Neural progenitor cell (in vitro differentiated cells): ENCODE results near the gene PRG3. TPM values are rescaled to one million over a fixed set of nuclear protein-coding genes. Genes with fewer than 3 reads are reported as not detected.

Experiments
- DNase-seq: peaks from one replicate; pipeline ENCODE4 v3.0.0-alpha.2; 2016; ENCODE audit warnings: low spot score
- H2AFZ ChIP-seq: fragments of 200-600 bp; sonication (generic); replicated peaks from 2 replicates; pipeline ENCODE4 v1.6.1; 2016; ENCODE audit warnings: antibody characterized with exemption
- H3F3A ChIP-seq: fragments of 200-600 bp; sonication (generic); 2 replicates; pipeline ENCODE4 v1.6.1; 2016; ENCODE audit warnings: antibody characterized with exemption, low read depth
- H3K27ac ChIP-seq: fragments of 200-600 bp; sonication (generic); 2 replicates; pipeline ENCODE4 v1.5.1; 2016; ENCODE audit warnings: mild to moderate bottlenecking
- H3K27me3 ChIP-seq: fragments of 200-600 bp; sonication (generic); 2 replicates; pipeline ENCODE4 v1.6.1; 2016; ENCODE audit warnings: mild to moderate bottlenecking, moderate library complexity
- H3K36me3 ChIP-seq: fragments of 200-600 bp; sonication (generic); 2 replicates; pipeline ENCODE4 v1.5.1; 2016
- H3K4me1 ChIP-seq: fragments of 200-600 bp; sonication (generic); 2 replicates; pipeline ENCODE4 v1.6.1; 2016; ENCODE audit warnings: mixed run types
- H3K4me2 ChIP-seq: fragments of 200-600 bp; sonication (generic); 2 replicates; pipeline ENCODE4 v1.6.1; 2016
- H3K4me3 ChIP-seq: fragments of 200-600 bp; sonication (generic); 2 replicates; pipeline ENCODE4 v1.5.1; 2016
- H3K79me2 ChIP-seq: fragments of 200-600 bp; sonication (generic); 2 replicates; pipeline ENCODE4 v1.6.1; 2016; ENCODE audit warnings: low read depth
- H3K9ac ChIP-seq: fragments of 200-600 bp; sonication (generic); 2 replicates; pipeline ENCODE4 v1.6.1; 2016
- H3K9me3 ChIP-seq: fragments of 200-600 bp; sonication (generic); 2 replicates; pipeline ENCODE4 v1.5.1; 2016; ENCODE audit warnings: low read depth
- H4K20me1 ChIP-seq: fragments of 200-600 bp; sonication (generic); 2 replicates; pipeline ENCODE4 v1.6.1; 2016; ENCODE audit warnings: low read depth
- H3K27ac Mint-ChIP-seq: 3 replicates; pipeline ENCODE4 v1.8.0; 2021; ENCODE audit warnings: mixed read lengths
- H3K27me3 Mint-ChIP-seq: 2 replicates; pipeline ENCODE4 v1.8.0; 2022; ENCODE audit warnings: low read depth, mild to moderate bottlenecking, inconsistent platforms, moderate library complexity, mixed read lengths; ENCODE audit not compliant: insufficient read depth
- H3K36me3 Mint-ChIP-seq: 3 replicates; pipeline ENCODE4 v1.8.0; 2021; ENCODE audit warnings: mixed read lengths
- H3K4me1 Mint-ChIP-seq: 3 replicates; pipeline ENCODE4 v1.8.0; 2021; ENCODE audit warnings: mixed read lengths
- H3K4me3 Mint-ChIP-seq: 3 replicates; pipeline ENCODE4 v1.8.0; 2021; ENCODE audit warnings: mild to moderate bottlenecking, moderate library complexity, mixed read lengths
- H3K9me3 Mint-ChIP-seq: 3 replicates; pipeline ENCODE4 v1.8.0; 2020; ENCODE audit warnings: mixed read lengths
- EZH2 ChIP-seq: fragments of 200-600 bp; sonication (generic); IDR thresholded peaks from 2 replicates; pipeline ENCODE4 v1.6.1; 2017; ENCODE audit warnings: antibody characterized with exemption, mild to moderate bottlenecking, moderate library complexity
- EZH2phosphoT487 ChIP-seq: fragments of 200-600 bp; sonication (generic); IDR thresholded peaks from 2 replicates; pipeline ENCODE4 v1.6.1; 2017; ENCODE audit warnings: antibody characterized with exemption
- total RNA-seq: library from RNA; depleted of rRNA; stranded (reverse); fragments of >200 nt; gene quantifications from 2 replicates; pipeline ENCODE4 v1.2.3, GENCODE V29; 2015; ENCODE audit warnings: low replicate concordance
- TF ChIP-seq, protein P1 (sequence below): fragments of 200-600 bp; sonication (generic); IDR thresholded peaks from 2 replicates; pipeline ENCODE4 v1.5.1; 2017; ENCODE audit warnings: antibody characterized with exemption, mild to moderate bottlenecking

PRG3 gene
- total RNA-seq, 1 donor from 2014 or later: not detected

GRCh38 chr11:57391539-57391938 is 10.6 kb upstream of the PRG3 start:
- TF ChIP-seq, protein P1, sequence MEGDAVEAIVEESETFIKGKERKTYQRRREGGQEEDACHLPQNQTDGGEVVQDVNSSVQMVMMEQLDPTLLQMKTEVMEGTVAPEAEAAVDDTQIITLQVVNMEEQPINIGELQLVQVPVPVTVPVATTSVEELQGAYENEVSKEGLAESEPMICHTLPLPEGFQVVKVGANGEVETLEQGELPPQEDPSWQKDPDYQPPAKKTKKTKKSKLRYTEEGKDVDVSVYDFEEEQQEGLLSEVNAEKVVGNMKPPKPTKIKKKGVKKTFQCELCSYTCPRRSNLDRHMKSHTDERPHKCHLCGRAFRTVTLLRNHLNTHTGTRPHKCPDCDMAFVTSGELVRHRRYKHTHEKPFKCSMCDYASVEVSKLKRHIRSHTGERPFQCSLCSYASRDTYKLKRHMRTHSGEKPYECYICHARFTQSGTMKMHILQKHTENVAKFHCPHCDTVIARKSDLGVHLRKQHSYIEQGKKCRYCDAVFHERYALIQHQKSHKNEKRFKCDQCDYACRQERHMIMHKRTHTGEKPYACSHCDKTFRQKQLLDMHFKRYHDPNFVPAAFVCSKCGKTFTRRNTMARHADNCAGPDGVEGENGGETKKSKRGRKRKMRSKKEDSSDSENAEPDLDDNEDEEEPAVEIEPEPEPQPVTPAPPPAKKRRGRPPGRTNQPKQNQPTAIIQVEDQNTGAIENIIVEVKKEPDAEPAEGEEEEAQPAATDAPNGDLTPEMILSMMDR: no peak
- H3K27me3 Mint-ChIP-seq: peaks cover 2% of the 10 kb centered on the region
- no peak overlapping the region for H3K4me3 ChIP-seq

GRCh38 chr11:57391111-57391510 is 10.2 kb upstream of the PRG3 start:
- no peak overlapping the region for H3K27ac Mint-ChIP-seq
- H3K4me3 Mint-ChIP-seq: no peak overlapping the region
- DNase-seq: no peak
- Histone ChIP-seq H3K4me2 (no peak overlapping the region), H2AFZ (no peak overlapping the region), H3K27ac (no peak overlapping the region), H3K9ac (no peak overlapping the region), H3K79me2 (no peaks in the 10 kb centered on the region), H3K4me1 (no peaks in the 10 kb centered on the region), H3K4me3 (no peak overlapping the region), H3K36me3 (no peaks in the 10 kb centered on the region), H3K9me3 (no peaks in the 10 kb centered on the region), H3K27me3 (peaks cover 29% of the 10 kb centered on the region), H3F3A (no peaks in the 10 kb centered on the region), H4K20me1 (no peaks in the 10 kb centered on the region)
- TF ChIP-seq, protein P1: no peak
- no peak for TF ChIP-seq EZH2phosphoT487
- TF ChIP-seq EZH2: no peak
- no peaks in the 10 kb centered on the region for H3K36me3 Mint-ChIP-seq
- peaks cover 2% of the 10 kb centered on the region for H3K27me3 Mint-ChIP-seq
- H3K4me1 Mint-ChIP-seq: peaks cover 2% of the 10 kb centered on the region
- no peaks in the 10 kb centered on the region for H3K9me3 Mint-ChIP-seq

More at GRCh38 chr11:57391539-57391938, 10.6 kb upstream of the PRG3 start:
- Mint-ChIP-seq H3K4me1 (peaks cover 2% of the 10 kb centered on the region), H3K9me3 (no peaks in the 10 kb centered on the region), H3K4me3 (no peak overlapping the region), H3K36me3 (no peaks in the 10 kb centered on the region), H3K27ac (no peak overlapping the region)
- Histone ChIP-seq H3K4me2 (no peak overlapping the region), H3K36me3 (no peaks in the 10 kb centered on the region), H4K20me1 (no peaks in the 10 kb centered on the region), H3K27me3 (peaks cover 29% of the 10 kb centered on the region), H3K9ac (no peak overlapping the region), H3K4me1 (no peaks in the 10 kb centered on the region), H3K79me2 (no peaks in the 10 kb centered on the region), H3F3A (no peaks in the 10 kb centered on the region), H3K9me3 (no peaks in the 10 kb centered on the region), H3K27ac (no peak overlapping the region), H2AFZ (no peak overlapping the region)
- no peak for DNase-seq

DNA sequence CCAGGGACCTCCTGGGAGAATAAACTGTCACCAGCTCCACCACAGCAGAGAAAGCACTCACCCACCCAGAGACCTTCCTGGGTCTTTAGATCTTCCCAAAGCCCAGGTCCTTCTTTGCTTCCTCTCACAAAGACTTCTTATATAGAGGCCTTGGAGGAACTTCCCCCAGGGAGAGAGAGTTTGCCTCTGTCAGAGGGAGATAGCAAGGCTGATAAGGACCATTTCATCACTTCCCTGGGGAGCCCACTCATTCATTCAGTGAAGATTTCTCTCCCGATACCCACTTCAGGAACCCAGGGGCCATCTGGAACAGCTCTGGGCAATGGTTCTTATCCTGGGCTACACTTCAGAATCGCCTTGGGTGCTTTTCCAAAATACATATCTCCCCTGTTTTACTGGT is 9.6 kb upstream of the PRG3 start, which contains the start of gene PRG2:
Gene PRG2, minus strand, starts transcription at position 116 of the 400 bp plus-strand sequence. CDS start 706 bp downstream, outside the sequence.
- no peak within 1 kb of the TSS for H3K27ac ChIP-seq
- no peaks in the 10 kb centered on the region for H3F3A ChIP-seq
- no peak for DNase-seq
- no peaks in the 10 kb centered on the region for H3K4me1 ChIP-seq
- H3K27me3 Mint-ChIP-seq: peaks cover 2% of the 10 kb centered on the region
- H3K4me1 Mint-ChIP-seq: peaks cover 2% of the 10 kb centered on the region
- H3K36me3 Mint-ChIP-seq: no peaks in the 10 kb centered on the region
- H3K9me3 ChIP-seq: no peaks in the 10 kb centered on the region
- H3K4me3 ChIP-seq: no peak within 1 kb of the TSS
- no peak within 1 kb of the TSS for H3K9ac ChIP-seq
- no peak within 1 kb of the TSS for H2AFZ ChIP-seq
- no peaks in the 10 kb centered on the region for H3K36me3 ChIP-seq
- no peak within 1 kb of the TSS for H3K27ac Mint-ChIP-seq
- H4K20me1 ChIP-seq: no peaks in the 10 kb centered on the region
- no peak within 1 kb of the TSS for H3K4me3 Mint-ChIP-seq
- H3K4me2 ChIP-seq: no peak within 1 kb of the TSS
- TF ChIP-seq EZH2phosphoT487 (no peak), EZH2 (no peak)
- TF ChIP-seq, protein P1: no peak
- H3K79me2 ChIP-seq: no peaks in the 10 kb centered on the region
- peaks cover 29% of the 10 kb centered on the region for H3K27me3 ChIP-seq
- H3K9me3 Mint-ChIP-seq: no peaks in the 10 kb centered on the region
